ENCODE results near the gene UNC13C.

GRCh38 chr15:53963801-53964200 lies 14.4 kb upstream of the UNC13C start:
- TF ChIP-seq CREB1 (IDR thresholded peaks at IDR 0.05; ENCODE audit: low read depth) = no peak
- TF ChIP-seq NFIC (IDR thresholded peaks at IDR 0.05) = no peak

Measured in Ishikawa (cell line).